H1 (cell line): Measurements from ENCODE around the gene PROSER1. TPM values are rescaled to one million over a fixed set of nuclear protein-coding genes. Genes with fewer than 3 reads are reported as not detected.

Experiments
- CTCF ChIA-PET: fragments of 300-600 bp; sonication (Branson Sonifier 250); formaldehyde crosslinking; loops from one replicate; lab custom pipeline; 2021; ENCODE audit not compliant: partially characterized antibody; lab: Charles Lee
- POLR2A ChIA-PET: fragments of 300-600 bp; sonication (Branson Sonifier 250); formaldehyde crosslinking; loops from one replicate; lab custom pipeline; 2021; ENCODE audit warnings: inconsistent platforms; ENCODE audit not compliant: partially characterized antibody; lab: Charles Lee
- DNase-seq, 2 experiments: peaks; one replicate each; pipeline versions ENCODE4 v3.0.0 to v3.0.0-alpha.2; 2010 to 2022; ENCODE audit warnings: low spot score in 2 of 2, low read depth in 1 of 2, mixed read lengths in 1 of 2
- FAIRE-seq: peaks from 2 replicates; lab custom pipeline; 2011; peaks lifted over from hg19 to GRCh38; lab: Jason Lieb, UNC
- H2AFZ ChIP-seq: 2 replicates; pipeline ENCODE4 v1.8.1; 2012; ENCODE audit warnings: low read length, inconsistent platforms
- H2AK5ac ChIP-seq: 2 replicates; pipeline ENCODE4 v1.6.1; 2013; ENCODE audit warnings: low read depth, low read length
- H2BK120ac ChIP-seq: replicated peaks from 2 replicates; pipeline ENCODE3; 2013; ENCODE audit warnings: low read depth, low read length, inconsistent platforms
- H2BK12ac ChIP-seq: 2 replicates; pipeline ENCODE4 v1.6.1; 2013; ENCODE audit warnings: low read depth, low read length
- H2BK15ac ChIP-seq: 2 replicates; pipeline ENCODE4 v1.6.1; 2013; ENCODE audit warnings: low read length
- H2BK20ac ChIP-seq: 2 replicates; pipeline ENCODE4 v1.6.1; 2013; ENCODE audit warnings: low read length
- H2BK5ac ChIP-seq: 2 replicates; pipeline ENCODE4 v1.6.1; 2013; ENCODE audit warnings: low read depth, low read length
- H3K14ac ChIP-seq: 2 replicates; pipeline ENCODE4 v1.6.1; 2013; ENCODE audit warnings: inconsistent platforms; ENCODE audit not compliant: insufficient read length
- H3K18ac ChIP-seq: 2 replicates; pipeline ENCODE4 v1.6.1; 2013; ENCODE audit warnings: low read length; ENCODE audit errors: extremely low read depth
- H3K23ac ChIP-seq: 2 replicates; pipeline ENCODE4 v1.6.1; 2013; ENCODE audit warnings: inconsistent platforms; ENCODE audit not compliant: insufficient read length
- H3K23me2 ChIP-seq: 2 replicates; pipeline ENCODE4 v1.6.1; 2013; ENCODE audit warnings: low read depth, low read length
- H3K27ac ChIP-seq: 2 replicates; pipeline ENCODE4 v1.6.1; 2011; ENCODE audit warnings: low read depth, low read length, inconsistent platforms
- H3K27me3 ChIP-seq, 4 experiments: replicated peaks in 1 of 4; 1 replicate in 1 of 4; 2 replicates in 3 of 4; pipeline versions ENCODE4 v1.6.1 to v1.8.1; 2011 to 2013; ENCODE audit warnings: low read length in 3 of 4, mild to moderate bottlenecking in 3 of 4, inconsistent platforms in 2 of 4, mixed read lengths in 2 of 4, moderate library complexity in 1 of 4; ENCODE audit not compliant: control insufficient read depth in 3 of 4, insufficient read depth in 3 of 4; ENCODE audit errors: extremely low read depth in 1 of 4
- H3K36me3 ChIP-seq, 4 experiments: 2 replicates each; pipeline versions ENCODE4 v1.6.1 to v1.8.1; 2011 to 2013; ENCODE audit warnings: mild to moderate bottlenecking in 4 of 4, low read length in 3 of 4, moderate library complexity in 2 of 4, control low read depth in 1 of 4, inconsistent platforms in 1 of 4; ENCODE audit not compliant: insufficient read depth in 4 of 4, control insufficient read depth in 2 of 4
- H3K4ac ChIP-seq: replicated peaks from 2 replicates; pipeline ENCODE3; 2013; ENCODE audit warnings: low read length, low read depth, mixed read lengths, inconsistent platforms; ENCODE audit not compliant: insufficient read length
- H3K4me1 ChIP-seq, 4 experiments: replicated peaks in 1 of 4; 1 replicate in 1 of 4; 2 replicates in 3 of 4; pipeline versions ENCODE4 v1.6.1 to v1.8.1; 2011 to 2013; ENCODE audit warnings: low read length in 3 of 4, inconsistent platforms in 2 of 4, mixed read lengths in 1 of 4; ENCODE audit not compliant: insufficient read depth in 4 of 4, control insufficient read depth in 3 of 4
- H3K4me2 ChIP-seq, 2 experiments: 2 replicates each; pipeline versions ENCODE4 v1.6.1 to v1.8.1; 2011 to 2013; ENCODE audit warnings: low read depth in 2 of 2, low read length in 2 of 2, control low read depth in 1 of 2, inconsistent platforms in 1 of 2, mild to moderate bottlenecking in 1 of 2; ENCODE audit not compliant: insufficient read depth in 1 of 2
- H3K4me3 ChIP-seq, 4 experiments: fragments of 200-600, 300-600 bp in 1 of 4; sonication (generic), shearing (Covaris generic), sonication (Bioruptor Twin) in 1 of 4; 2 replicates each; pipeline versions ENCODE4 v1.5.1 to v1.8.1; 2011 to 2016; ENCODE audit warnings: low read length in 4 of 4, low read depth in 3 of 4, control low read depth in 2 of 4, inconsistent platforms in 2 of 4, mild to moderate bottlenecking in 2 of 4, mixed read lengths in 1 of 4, moderate library complexity in 1 of 4; ENCODE audit not compliant: insufficient read depth in 2 of 4; ENCODE audit errors: extremely low read depth in 1 of 4
- H3K56ac ChIP-seq: replicated peaks from 2 replicates; pipeline ENCODE3; 2013; ENCODE audit warnings: low read depth, mild to moderate bottlenecking, mixed read lengths, low read length, inconsistent platforms; ENCODE audit not compliant: insufficient read length
- H3K79me1 ChIP-seq: 2 replicates; pipeline ENCODE4 v1.6.1; 2013; ENCODE audit warnings: low read depth, low read length, control low read depth
- H3K79me2 ChIP-seq, 2 experiments: 2 replicates each; pipeline versions ENCODE4 v1.6.1 to v1.8.1; 2012 to 2013; ENCODE audit warnings: low read length in 2 of 2, mild to moderate bottlenecking in 2 of 2, inconsistent platforms in 1 of 2; ENCODE audit not compliant: insufficient read depth in 2 of 2, control insufficient read depth in 1 of 2
- H3K9ac ChIP-seq, 4 experiments: replicated peaks in 1 of 4; 1 replicate in 1 of 4; 2 replicates in 3 of 4; pipeline versions ENCODE4 v1.6.1 to v1.8.1; 2011 to 2013; ENCODE audit warnings: low read depth in 3 of 4, low read length in 3 of 4, control low read depth in 2 of 4, mild to moderate bottlenecking in 2 of 4, moderate library complexity in 2 of 4, inconsistent platforms in 1 of 4; ENCODE audit errors: extremely low read depth in 1 of 4
- H3K9me3 ChIP-seq, 2 experiments: 2 replicates each; pipeline versions ENCODE4 v1.6.1 to v1.8.1; 2012 to 2013; ENCODE audit warnings: mild to moderate bottlenecking in 2 of 2, moderate library complexity in 2 of 2, control low read depth in 1 of 2, inconsistent platforms in 1 of 2, low read depth in 1 of 2, low read length in 1 of 2, mixed read lengths in 1 of 2; ENCODE audit not compliant: insufficient read depth in 2 of 2
- H4K20me1 ChIP-seq, 2 experiments: replicated peaks in 1 of 2; 2 replicates each; pipeline versions ENCODE3 to v1.8.1; 2011 to 2013; ENCODE audit warnings: inconsistent platforms in 2 of 2, low read length in 2 of 2, mild to moderate bottlenecking in 1 of 2; ENCODE audit not compliant: insufficient read depth in 2 of 2, control insufficient read depth in 1 of 2
- H4K5ac ChIP-seq: 2 replicates; pipeline ENCODE4 v1.6.1; 2013; ENCODE audit warnings: low read length, low read depth, mixed read lengths, inconsistent platforms; ENCODE audit not compliant: insufficient read length
- H4K8ac ChIP-seq: 2 replicates; pipeline ENCODE4 v1.8.0; 2013; ENCODE audit warnings: mild to moderate bottlenecking, moderate library complexity, low read length, inconsistent platforms; ENCODE audit not compliant: insufficient read depth; ENCODE audit errors: extremely low read depth
- H4K91ac ChIP-seq: replicated peaks from 2 replicates; pipeline ENCODE3; 2013; ENCODE audit warnings: low read length, mixed read lengths, inconsistent platforms; ENCODE audit not compliant: insufficient read length
- ASH2L ChIP-seq: fragments of 200-600, 300-600 bp; sonication (generic); IDR thresholded peaks from one replicate; pipeline ENCODE4 v1.7.1; 2017; ENCODE audit warnings: low read length
- CBX8 ChIP-seq: fragments of 300-800, 300-1000 bp; sonication (generic); IDR thresholded peaks from 2 replicates; pipeline ENCODE4 v1.7.1; 2016; ENCODE audit warnings: low read depth, low read length, borderline replicate concordance
- HDAC2 ChIP-seq, 2 experiments: fragments of 300-600 bp in 1 of 2; sonication (generic) in 1 of 2; IDR thresholded peaks; 2 replicates each; pipeline ENCODE4 v1.6.1; 2011 to 2012; ENCODE audit warnings: low read depth in 2 of 2, low read length in 2 of 2, mild to moderate bottlenecking in 2 of 2, moderate library complexity in 2 of 2, borderline replicate concordance in 1 of 2, inconsistent platforms in 1 of 2
- MAX ChIP-seq: IDR thresholded peaks from 2 replicates; pipeline ENCODE4 v1.6.1; 2012; ENCODE audit warnings: inconsistent platforms
- RFX5 ChIP-seq: IDR thresholded peaks from 2 replicates; pipeline ENCODE4 v1.6.1; 2011; ENCODE audit warnings: low read depth, low read length, improper control_type of control experiment, borderline replicate concordance
- RXRA ChIP-seq: IDR thresholded peaks from 2 replicates; pipeline ENCODE4 v1.6.1; 2011; ENCODE audit warnings: low read depth, mild to moderate bottlenecking, low read length, moderate library complexity; ENCODE audit not compliant: insufficient read depth
- SRF ChIP-seq: IDR thresholded peaks from 2 replicates; pipeline ENCODE4 v1.6.1; 2011; ENCODE audit warnings: mild to moderate bottlenecking, low read depth, low read length, moderate library complexity
- TCF12 ChIP-seq: IDR thresholded peaks from 2 replicates; pipeline ENCODE4 v1.6.1; 2011; ENCODE audit warnings: low read depth, mild to moderate bottlenecking, low read length
- YY1 ChIP-seq: IDR thresholded peaks from 2 replicates; pipeline ENCODE4 v1.6.1; 2011; ENCODE audit warnings: low read depth, mild to moderate bottlenecking, low read length
- WGBS, 2 experiments: shearing (Covaris generic) in 1 of 2; methylation state at CpG; one replicate each; pipeline versions ENCODE4 v1.1.6 to v1.1.7; 2013 to 2015; ENCODE audit warnings: low lambda C conversion rate in 2 of 2, mixed read lengths in 2 of 2, inconsistent platforms in 1 of 2, low coverage in 1 of 2, missing lambda C conversion rate in 1 of 2; ENCODE audit not compliant: insufficient replicate concordance in 2 of 2, insufficient coverage in 1 of 2, insufficient read length in 1 of 2; ENCODE audit errors: extremely low coverage in 1 of 2, missing lambda C conversion rate in 1 of 2; 5-methylcytosine and 5-hydroxymethylcytosine counted together
- polyA plus RNA-seq, 7 experiments: library from polyadenylated mRNA; depleted of rRNA in 3 of 7; stranded (reverse) in 5 of 7; unstranded in 2 of 7; fragments of >200 nt in 5 of 7; fragments of 200-250 nt in 2 of 7; gene quantifications; 1 replicate in 5 of 7; 2 replicates in 1 of 7; 4 replicates in 1 of 7; pipeline versions ENCODE4 v1.2.1 to v1.2.3, GENCODE V29; 2011 to 2013; ENCODE audit warnings: missing spikeins in 2 of 7, mixed read lengths in 2 of 7
- total RNA-seq: library from RNA; stranded (reverse); fragmentation: NEBNext Ultra II Directional; extraction: Animal tissue kit (Norgen Biotek cat#: 25700); gene quantifications from 2 replicates; pipeline ENCODE4 v1.2.1, GENCODE V29; 2021

PROSER1 gene
- total and polyA plus RNA-seq, 2 of the 8 experiments (the other 6 are each of a cell fraction or from before 2014, with no cell fraction given) = 99.2 to 116 TPM

GRCh38 chr13:39025433-39025839 is 12.5 kb downstream of the PROSER1 start:
- H2AK5ac ChIP-seq = peak overlapping the region; percentile 4; the same call in 1 of the 2 replicates
- no peak overlapping the region; the same call in 1 of the 2 replicates for H3K18ac ChIP-seq
- FAIRE-seq (peak; percentile 74), DNase-seq (no peak)
- H3K4me2 ChIP-seq = peak overlapping the region; percentile 47 to 56
- POLR2A ChIA-PET = interaction anchor here (0.6 to 4.3 kb wide), 2 partner anchors 12 to 25 kb away, joined by 3 to 41 read pairs; partner anchors contain the start of genes NHLRC3 and PROSER1
- H3K36me3 ChIP-seq = peaks cover 12 to 97% (median 35%) of the 10 kb centered on the region in 4 experiments
- H4K8ac ChIP-seq = no peak overlapping the region
- H3K27me3 ChIP-seq = no peaks in the 10 kb centered on the region
- no peak overlapping the region for H4K5ac ChIP-seq
- H2BK5ac ChIP-seq = 0 out of 2 replicates have a peak overlapping the region, but pooled peaks have one; percentile 50
- no peaks in the 10 kb centered on the region for H4K20me1 ChIP-seq
- H3K9ac ChIP-seq = no peak overlapping the region
- H3K23ac ChIP-seq = no peak overlapping the region
- peak overlapping the region; percentile 89 for H3K4ac ChIP-seq
- H2BK120ac ChIP-seq = no peak overlapping the region
- H3K4me3 ChIP-seq = peak overlapping the region in 1 of 4 experiments; percentile 22; a peak in 1 of 8 replicates
- H3K14ac ChIP-seq = no peak overlapping the region
- no peaks in the 10 kb centered on the region for H3K23me2 ChIP-seq
- TF ChIP-seq RFX5 (no peak), SRF (no peak), YY1 (0 out of 2 replicates have a peak, but pooled peaks have one; percentile 37), RXRA (no peak), MAX (peak; percentile 49), CBX8 (no peak), TCF12 (no peak), ASH2L (peak; percentile 29), HDAC2 (IDR thresholded peaks at IDR 0.05; ENCODE audit: borderline replicate concordance in 1 of 2, low read depth in 2 of 2, low read length in 2 of 2) (0 out of 4 replicates have a peak, but pooled peaks of 1 of the 2 experiments have one; percentile 58)
- TF ChIP-seq, all 59 proteins: peak for 4
- no peak overlapping the region for H2AFZ ChIP-seq
- 50% methylated on average over 2 of the region's 2 CpGs; no CpG with 5 or more reads in 1 of the 2 experiments for WGBS, 2 experiments
- H3K79me2 ChIP-seq = peaks cover 0 to 41% of the 10 kb centered on the region in 2 experiments; a peak in 2 of 4 replicates
- H2BK15ac ChIP-seq = no peak overlapping the region
- H3K4me1 ChIP-seq = peaks cover 10 to 25% (median 17%) of the 10 kb centered on the region in 4 experiments; a peak in 5 of 7 replicates
- no peaks in the 10 kb centered on the region for H3K9me3 ChIP-seq
- CTCF ChIA-PET = interaction anchor here (1.0 to 2.5 kb wide), 3 partner anchors 8 to 10 kb away, joined by 3 to 7 read pairs (median 5); no protein-coding TSS in a partner anchor
- peak overlapping the region; percentile 56; the same call in 1 of the 2 replicates for H3K27ac ChIP-seq
- H2BK12ac ChIP-seq = no peak overlapping the region
- no peak overlapping the region for H2BK20ac ChIP-seq
- H3K56ac ChIP-seq = no peak overlapping the region
- no peak overlapping the region for H4K91ac ChIP-seq
- H3K79me1 ChIP-seq = no peaks in the 10 kb centered on the region
